PC-9 (cell line): Measurements from ENCODE around the gene MIGA1.

Experiments used
- CTCF ChIP-seq: fragments of 200-600 bp; sonication (generic); conservative IDR thresholded peaks from 2 replicates; pipeline ENCODE4 v1.6.1; 2017; ENCODE audit warnings: mixed run types, antibody characterized with exemption, mild to moderate bottlenecking, moderate library complexity
- EZH2 ChIP-seq: fragments of 200-600 bp; sonication (generic); IDR thresholded peaks from 2 replicates; pipeline ENCODE4 v1.8.0; 2017; ENCODE audit warnings: antibody characterized with exemption, low read depth

- TF ChIP-seq EZH2: no peak
- TF ChIP-seq CTCF: no peak
These were observed 11.4 kb upstream of the MIGA1 start for GRCh38 chr1:77768006-77768405.
